ENCODE data around the gene ARHGEF17. TPM values are rescaled to one million over a fixed set of nuclear protein-coding genes. Genes with fewer than 3 reads are reported as not detected.

ARHGEF17 gene
- total RNA-seq, 2 donors from 2014 or later: 0.95 TPM; not detected in 1

- Mint-ChIP-seq H3K27ac (no peak overlapping the region), H3K27me3 (peaks cover 0 to 7% of the 10 kb centered on the region in 2 donors), H3K4me1 (ENCODE audit: low read depth in 2 of 2) (no peaks in the 10 kb centered on the region)
These were observed 37.5 kb downstream of the ARHGEF17 start for GRCh38 chr11:73345481-73346160.

DNA sequence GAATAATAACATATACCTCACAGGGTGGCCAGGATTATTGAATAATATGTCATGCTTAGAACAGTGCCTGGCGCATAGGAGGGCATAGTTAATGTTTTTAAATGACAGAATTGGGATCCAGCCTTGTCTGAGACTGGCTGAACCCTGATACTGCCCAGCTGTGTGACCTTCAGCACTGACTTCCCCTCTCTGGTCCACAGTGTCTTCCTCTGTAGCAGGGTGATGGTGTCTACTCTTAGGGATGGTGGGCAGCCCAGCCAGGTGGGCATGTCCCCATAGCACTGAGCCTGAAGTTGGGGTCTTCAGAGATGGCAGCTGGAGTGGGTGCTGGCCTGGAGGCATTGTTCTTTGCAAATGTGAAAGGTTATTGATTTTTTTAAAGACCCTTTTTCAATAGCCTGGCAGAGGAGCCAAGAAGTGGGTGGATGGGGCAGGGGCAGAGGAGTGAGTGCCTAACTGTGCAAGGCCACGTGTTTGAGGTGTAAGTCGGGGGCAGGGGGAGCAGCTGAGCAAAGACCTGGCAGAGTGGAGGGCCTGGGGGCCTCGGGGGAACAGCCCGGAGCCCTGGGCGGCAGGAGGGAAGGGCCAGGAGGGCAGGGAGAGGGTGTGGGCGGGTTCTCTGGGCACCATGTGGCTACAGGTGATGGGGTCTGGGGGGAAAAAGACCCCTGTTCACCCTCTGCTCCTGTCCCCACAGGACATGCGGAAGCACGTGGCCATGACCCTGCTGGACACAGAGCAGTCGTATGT lies 38.3 kb downstream of the ARHGEF17 start:
- no peak for ATAC-seq
- Mint-ChIP-seq H3K4me3 (no peak overlapping the region), H3K27me3 (peaks cover 0 to 5% of the 10 kb centered on the region in 2 donors), H3K36me3 (no peaks in the 10 kb centered on the region), H3K4me1 (ENCODE audit: low read depth in 2 of 2) (peaks cover 0 to 3% of the 10 kb centered on the region in 2 donors), H3K9me3 (no peaks in the 10 kb centered on the region), H3K27ac (no peak overlapping the region)
- DNase-seq (ENCODE audit: low spot score): no peak

More at GRCh38 chr11:73345481-73346160, 37.5 kb downstream of the ARHGEF17 start:
- no peaks in the 10 kb centered on the region for H3K36me3 Mint-ChIP-seq
- no peaks in the 10 kb centered on the region for H3K9me3 Mint-ChIP-seq
- H3K4me3 Mint-ChIP-seq: no peak overlapping the region
- ATAC-seq (no peak), DNase-seq (ENCODE audit: low spot score) (no peak)

GRCh38 chr11:73347067-73347466 lies 39.0 kb downstream of the ARHGEF17 start:
- no peaks in the 10 kb centered on the region for H3K27me3 Mint-ChIP-seq
- H3K27ac Mint-ChIP-seq: no peak overlapping the region
- H3K36me3 Mint-ChIP-seq: no peaks in the 10 kb centered on the region
- no peak overlapping the region for H3K4me3 Mint-ChIP-seq
- ATAC-seq (no peak), DNase-seq (ENCODE audit: low spot score) (no peak)
- H3K9me3 Mint-ChIP-seq: no peaks in the 10 kb centered on the region
- peaks cover 0 to 3% of the 10 kb centered on the region in 2 donors for H3K4me1 Mint-ChIP-seq (ENCODE audit: low read depth in 2 of 2)

DNA sequence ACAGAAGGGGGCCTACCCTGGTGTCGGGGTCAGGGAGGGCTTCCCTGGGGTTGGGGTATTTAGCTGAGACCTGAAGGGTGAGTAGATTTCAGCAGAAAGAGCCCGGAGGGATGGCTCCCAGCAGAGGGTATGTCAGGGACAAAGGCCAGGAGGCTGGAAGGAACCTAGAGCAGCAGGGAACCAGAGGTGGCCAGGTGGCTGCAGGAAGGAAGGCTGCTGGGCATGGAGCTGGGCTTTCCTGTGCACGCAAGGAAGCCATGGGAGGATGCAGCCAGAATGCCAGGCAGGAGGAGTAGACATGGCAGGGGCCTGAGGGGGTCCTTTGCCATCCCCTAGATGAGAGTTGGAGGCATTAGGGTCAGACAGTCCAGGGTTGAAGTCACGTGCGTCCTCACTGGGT lies 40.8 kb downstream of the ARHGEF17 start:
- DNase-seq (ENCODE audit: low spot score) (no peak), ATAC-seq (no peak)
- Mint-ChIP-seq H3K27ac (no peak overlapping the region), H3K4me1 (ENCODE audit: low read depth in 2 of 2) (peaks cover 0 to 3% of the 10 kb centered on the region in 2 donors), H3K36me3 (no peaks in the 10 kb centered on the region), H3K9me3 (no peaks in the 10 kb centered on the region), H3K4me3 (no peak overlapping the region), H3K27me3 (no peaks in the 10 kb centered on the region)

GRCh38 chr11:73349633-73350032 lies 41.6 kb downstream of the ARHGEF17 start:
- Mint-ChIP-seq H3K27me3 (no peaks in the 10 kb centered on the region), H3K4me3 (no peak overlapping the region), H3K4me1 (ENCODE audit: low read depth in 2 of 2) (peaks cover 0 to 3% of the 10 kb centered on the region in 2 donors), H3K27ac (no peak overlapping the region), H3K9me3 (no peaks in the 10 kb centered on the region), H3K36me3 (no peaks in the 10 kb centered on the region)
- no peak for DNase-seq (ENCODE audit: low spot score)
- ATAC-seq: no peak

GRCh38 chr11:73350908-73351636 lies 43.0 kb downstream of the ARHGEF17 start:
- DNase-seq (ENCODE audit: low spot score) (no peak), ATAC-seq (peak; percentile 70 to 71)
- Mint-ChIP-seq H3K27me3 (no peaks in the 10 kb centered on the region), H3K27ac (no peak overlapping the region), H3K4me1 (ENCODE audit: low read depth in 2 of 2) (peaks cover 0 to 3% of the 10 kb centered on the region in 2 donors), H3K4me3 (no peak overlapping the region), H3K36me3 (no peaks in the 10 kb centered on the region), H3K9me3 (no peaks in the 10 kb centered on the region)

DNA sequence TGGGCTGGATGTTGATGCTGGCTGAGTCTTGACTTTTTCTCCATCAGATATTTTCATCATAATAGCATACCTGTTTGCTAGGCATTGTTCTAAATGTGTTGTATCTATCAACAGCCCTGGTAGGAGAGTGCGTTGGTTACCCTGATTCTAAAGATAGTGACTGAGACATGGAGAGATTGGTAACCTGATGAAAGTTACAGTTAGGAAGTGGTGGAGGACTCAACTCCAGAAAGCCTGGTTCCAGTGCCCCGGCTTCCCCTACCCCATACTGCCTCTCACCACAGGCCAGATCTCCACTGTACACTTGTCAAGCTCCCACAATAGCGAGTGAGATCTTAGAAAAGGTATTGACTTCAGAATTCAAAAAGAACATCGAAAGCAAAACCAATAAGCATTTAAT lies 45.3 kb downstream of the ARHGEF17 start:
- H3K4me3 Mint-ChIP-seq: no peak overlapping the region
- no peaks in the 10 kb centered on the region for H3K36me3 Mint-ChIP-seq
- peaks cover 0 to 3% of the 10 kb centered on the region in 2 donors for H3K4me1 Mint-ChIP-seq (ENCODE audit: low read depth in 2 of 2)
- ATAC-seq (no peak), DNase-seq (ENCODE audit: low spot score) (no peak)
- no peaks in the 10 kb centered on the region for H3K9me3 Mint-ChIP-seq
- H3K27ac Mint-ChIP-seq: no peak overlapping the region
- H3K27me3 Mint-ChIP-seq: no peaks in the 10 kb centered on the region

DNA sequence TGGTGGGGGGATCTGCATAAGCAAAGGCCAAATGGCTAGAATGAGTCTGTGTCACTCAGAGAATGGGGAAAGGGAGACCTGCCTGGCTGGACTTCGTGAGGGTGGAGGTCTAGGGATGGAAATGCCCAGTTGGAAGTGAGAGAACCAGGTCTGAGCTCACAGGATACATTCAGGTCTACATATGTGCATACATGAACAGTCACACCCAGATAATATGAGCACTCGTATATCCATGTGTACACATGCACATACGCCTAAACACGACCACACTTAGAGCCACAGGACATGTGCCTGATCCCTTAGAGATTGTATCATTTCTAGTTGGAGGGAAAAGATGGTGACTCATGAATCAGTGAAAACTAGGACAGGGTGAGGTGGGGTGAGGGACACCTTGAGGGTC lies 47.0 kb downstream of the ARHGEF17 start:
- peak overlapping the region in 1 of 2 donors; percentile 19 for H3K27ac Mint-ChIP-seq
- H3K27me3 Mint-ChIP-seq: no peaks in the 10 kb centered on the region
- DNase-seq (ENCODE audit: low spot score) (no peak), ATAC-seq (no peak)
- no peaks in the 10 kb centered on the region for H3K36me3 Mint-ChIP-seq
- peaks cover 0 to 3% of the 10 kb centered on the region in 2 donors for H3K4me1 Mint-ChIP-seq (ENCODE audit: low read depth in 2 of 2)
- no peak overlapping the region for H3K4me3 Mint-ChIP-seq
- no peaks in the 10 kb centered on the region for H3K9me3 Mint-ChIP-seq

GRCh38 chr11:73356979-73357860 lies 49.1 kb downstream of the ARHGEF17 start:
- Mint-ChIP-seq H3K27ac (no peak overlapping the region), H3K9me3 (no peaks in the 10 kb centered on the region), H3K4me1 (ENCODE audit: low read depth in 2 of 2) (no peaks in the 10 kb centered on the region), H3K4me3 (no peak overlapping the region), H3K27me3 (no peaks in the 10 kb centered on the region), H3K36me3 (no peaks in the 10 kb centered on the region)
- ATAC-seq: no peak
- no peak for DNase-seq (ENCODE audit: low spot score)

DNA sequence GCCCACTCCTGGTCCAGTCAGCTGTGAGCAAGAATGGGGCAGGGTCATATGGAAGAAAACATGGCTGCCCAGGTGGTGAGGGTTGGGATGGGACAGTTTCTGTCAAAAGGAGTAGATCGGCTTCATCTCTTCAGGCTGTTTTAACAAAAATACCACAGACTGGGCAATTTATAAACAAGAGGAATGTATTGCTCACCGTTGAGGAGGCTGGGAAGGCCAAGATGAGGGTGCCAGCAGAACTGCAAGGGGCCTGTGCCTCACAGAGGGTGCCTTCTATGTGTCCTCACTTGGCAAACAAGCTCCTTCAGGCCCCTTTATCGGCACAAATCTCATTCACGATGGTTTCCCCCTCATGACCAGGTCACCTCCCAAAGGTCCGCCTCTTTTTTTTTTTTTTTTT lies 50.0 kb downstream of the ARHGEF17 start:
- Mint-ChIP-seq H3K27ac (no peak overlapping the region), H3K27me3 (no peaks in the 10 kb centered on the region), H3K4me1 (ENCODE audit: low read depth in 2 of 2) (no peaks in the 10 kb centered on the region), H3K36me3 (no peaks in the 10 kb centered on the region), H3K4me3 (no peak overlapping the region), H3K9me3 (no peaks in the 10 kb centered on the region)
- DNase-seq (ENCODE audit: low spot score) (no peak), ATAC-seq (no peak)

- ATAC-seq (no peak), DNase-seq (ENCODE audit: low spot score) (no peak)
- Mint-ChIP-seq H3K27me3 (no peaks in the 10 kb centered on the region), H3K27ac (no peak overlapping the region), H3K4me3 (no peak overlapping the region), H3K36me3 (no peaks in the 10 kb centered on the region), H3K9me3 (no peaks in the 10 kb centered on the region), H3K4me1 (ENCODE audit: low read depth in 2 of 2) (no peaks in the 10 kb centered on the region)
These were observed 51.3 kb downstream of the ARHGEF17 start for GRCh38 chr11:73359341-73359740.

GRCh38 chr11:73359930-73360742 lies 52.1 kb downstream of the ARHGEF17 start:
- Mint-ChIP-seq H3K4me3 (no peak overlapping the region), H3K27ac (no peak overlapping the region), H3K4me1 (ENCODE audit: low read depth in 2 of 2) (no peaks in the 10 kb centered on the region), H3K9me3 (no peaks in the 10 kb centered on the region), H3K36me3 (no peaks in the 10 kb centered on the region), H3K27me3 (no peaks in the 10 kb centered on the region)
- DNase-seq (ENCODE audit: low spot score) (no peak), ATAC-seq (no peak)

Measured in natural killer cell treated with Interleukin-12 subunit alpha and Interleukin-12 subunit beta and Interleukin-15 and Interleukin-18, amount 100 ng/mL, for 72 hours (primary cell).